NCI-H524 treated with DMSO at 0.1 percent for 48 hours (cell line): ENCODE measurements around the gene FLRT2.
A peak's percentile ranks its signal among the peaks of the same experiment; 100 is the strongest.

Experiments
- DNase-seq: peaks from one replicate; lab custom pipeline; 2025; lab: John Stamatoyannopoulos, UW

FLRT2 gene

GRCh38 chr14:85596562-85596961 lies 66.6 kb downstream of the FLRT2 start:
- DNase-seq = peak; percentile 90

DNA sequence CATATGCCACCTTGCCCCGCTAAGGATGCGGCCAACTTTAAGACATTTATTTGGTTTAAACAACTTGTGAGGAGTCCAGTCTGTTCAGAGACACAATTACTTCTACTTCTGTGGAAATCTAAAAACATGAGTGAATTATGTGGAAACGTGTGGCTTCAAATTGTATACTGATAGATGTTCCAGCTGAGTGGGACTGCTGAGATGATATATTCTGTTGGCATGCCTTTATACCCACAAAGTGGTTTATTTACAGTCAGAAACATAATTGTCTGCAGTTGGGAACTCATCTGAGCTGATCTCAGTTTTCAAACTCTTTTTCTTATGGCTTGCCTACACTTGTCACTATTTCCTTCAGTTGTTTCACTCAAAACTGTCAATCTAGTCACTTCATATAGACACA lies 67.8 kb downstream of the FLRT2 start:
- no peak for DNase-seq

GRCh38 chr14:85599939-85600338 lies 70.0 kb downstream of the FLRT2 start:
- DNase-seq = no peak

DNA sequence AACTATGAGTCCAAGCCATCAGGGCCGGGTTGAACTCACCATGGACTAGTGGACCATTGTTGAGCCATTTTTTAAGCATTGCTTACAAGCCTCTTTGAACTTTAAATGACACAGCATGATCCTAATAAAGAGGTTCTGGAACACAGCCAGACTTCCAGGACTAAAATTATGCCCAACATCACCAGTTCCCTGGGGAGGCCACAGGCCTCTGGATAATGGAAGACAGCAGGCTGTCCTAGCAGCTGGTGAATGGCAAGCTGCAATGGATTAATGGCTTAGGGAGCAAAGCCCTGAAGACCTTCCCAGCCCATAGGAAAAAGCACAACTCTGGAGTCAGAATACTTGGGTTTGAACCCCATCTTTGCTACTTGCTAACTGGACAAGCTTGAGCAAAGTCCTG lies 71.3 kb downstream of the FLRT2 start:
- peak; percentile 98 for DNase-seq

- no peak for DNase-seq
Measured at GRCh38 chr14:85601690-85602089, 71.7 kb downstream of the FLRT2 start.

DNA sequence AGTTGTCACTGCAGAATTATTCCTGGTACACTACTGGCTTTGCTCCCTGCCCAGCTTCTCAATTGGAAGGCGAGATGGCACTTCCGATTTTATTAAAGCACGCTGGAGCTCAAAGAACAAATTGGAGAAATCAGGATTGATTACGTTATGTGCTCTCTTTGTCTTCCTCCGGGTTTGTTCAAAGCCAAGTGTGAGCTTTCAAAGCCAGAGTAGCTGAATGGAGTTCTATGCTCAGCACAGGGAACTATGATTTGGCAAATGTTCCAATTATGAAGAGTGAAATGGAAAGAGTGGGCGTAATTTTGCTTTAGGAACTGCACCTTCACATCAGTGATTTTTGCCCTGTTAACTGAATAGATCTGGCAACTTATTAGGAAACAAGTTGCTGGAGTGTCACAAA lies 72.4 kb downstream of the FLRT2 start:
- DNase-seq = no peak

DNA sequence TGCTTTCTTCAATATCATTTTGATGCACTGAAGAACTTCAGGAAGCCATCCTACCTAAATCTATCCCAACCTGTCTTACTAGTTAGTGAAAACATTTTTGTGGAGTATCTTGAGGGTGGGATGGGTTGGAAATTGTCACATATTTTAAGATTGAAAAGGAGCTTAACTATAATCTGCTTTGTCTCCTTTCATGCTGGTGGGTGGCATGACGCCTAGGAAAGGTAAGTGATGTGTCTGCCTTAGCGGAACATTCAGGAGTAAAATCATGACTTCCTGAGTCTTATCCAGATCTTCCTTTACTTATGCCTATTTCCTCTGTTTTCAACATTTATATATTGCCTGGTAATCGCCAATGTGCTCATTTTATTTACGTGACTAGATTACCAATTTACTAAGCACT lies 74.1 kb downstream of the FLRT2 start:
- DNase-seq = no peak

- DNase-seq = no peak
Measured at GRCh38 chr14:85604714-85605113, 74.8 kb downstream of the FLRT2 start.

GRCh38 chr14:85607651-85608081 lies 77.7 kb downstream of the FLRT2 start:
- DNase-seq = no peak

GRCh38 chr14:85613496-85613895 lies 83.6 kb downstream of the FLRT2 start:
- no peak for DNase-seq

GRCh38 chr14:85616386-85616885 lies 86.5 kb downstream of the FLRT2 start:
- DNase-seq = no peak

DNA sequence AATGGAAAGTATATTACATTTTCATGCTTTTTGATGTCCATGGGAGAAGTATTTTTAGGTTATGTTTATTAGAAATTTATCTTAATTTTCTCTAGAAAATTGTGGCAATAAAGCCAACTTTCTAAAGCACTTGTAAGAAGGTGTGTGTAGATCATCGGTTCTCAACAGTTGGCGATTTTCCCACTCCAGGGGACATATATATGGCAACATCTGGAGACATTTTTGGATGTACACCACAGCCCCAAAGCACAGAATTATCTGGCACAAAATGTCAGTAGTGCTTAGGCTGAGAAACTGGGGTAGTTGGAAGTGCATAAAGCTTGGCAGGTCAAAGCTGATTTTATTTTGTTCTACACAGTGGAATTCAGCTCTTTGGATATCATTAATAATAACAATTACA lies 86.9 kb downstream of the FLRT2 start:
- no peak for DNase-seq

- no peak for DNase-seq
Measured at GRCh38 chr14:85617791-85618190, 87.8 kb downstream of the FLRT2 start.

DNA sequence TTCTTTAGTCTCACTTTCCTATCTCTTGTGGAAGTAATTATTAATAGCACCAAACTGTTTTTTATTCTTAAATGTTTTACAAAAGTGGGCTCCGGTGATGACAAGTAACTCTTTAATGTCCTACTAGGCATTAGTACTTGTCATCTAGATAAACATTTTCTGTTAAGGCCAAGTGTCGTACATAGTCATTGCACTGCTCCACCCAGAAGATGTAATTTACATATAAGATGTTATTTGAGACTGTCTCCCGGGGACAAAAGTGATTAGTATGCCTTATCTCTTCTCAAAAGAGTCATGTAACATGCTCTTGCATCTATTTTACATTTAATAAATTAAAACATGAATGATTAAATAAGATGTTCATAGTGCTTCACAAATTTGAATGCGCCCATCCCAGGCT lies 88.4 kb downstream of the FLRT2 start:
- no peak for DNase-seq

DNA sequence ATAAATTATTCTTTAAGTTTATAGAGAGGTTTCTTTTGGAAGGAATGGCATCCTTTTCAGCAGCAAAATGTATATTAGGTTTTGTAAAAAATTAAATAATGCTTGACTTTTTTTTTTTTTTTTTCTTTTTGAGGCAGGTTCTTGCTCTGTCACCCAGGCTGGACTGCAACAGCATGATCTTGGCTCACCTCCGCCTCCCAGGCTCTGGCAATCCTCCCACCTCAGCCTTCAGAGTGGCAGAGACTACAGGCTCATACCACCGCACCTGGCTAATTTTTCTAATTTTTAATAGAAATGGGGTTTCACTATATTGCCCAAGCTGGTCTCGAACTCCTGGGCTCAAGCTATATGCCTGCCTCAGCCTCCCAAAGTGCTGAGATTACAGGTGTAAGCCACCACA lies 89.0 kb downstream of the FLRT2 start:
- DNase-seq = no peak

DNA sequence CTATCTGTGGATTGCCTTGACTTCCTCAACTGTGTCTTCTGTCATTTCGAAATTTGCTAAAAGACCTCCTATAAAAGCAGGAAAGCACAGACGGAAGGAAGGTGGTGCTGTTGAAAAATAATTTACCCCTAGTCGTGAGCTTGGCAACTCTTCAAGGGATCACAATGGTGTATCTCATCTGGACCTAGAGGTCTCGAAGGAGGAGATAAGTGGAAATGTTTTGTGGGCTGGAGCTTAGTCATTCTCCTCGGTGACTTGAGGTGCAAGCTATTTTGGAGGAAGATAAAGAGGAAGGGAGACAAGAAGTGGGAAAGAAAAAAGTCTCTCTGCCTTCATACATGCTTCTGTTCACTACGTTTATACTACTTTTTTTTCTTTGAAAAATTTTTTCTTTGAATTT lies 89.9 kb downstream of the FLRT2 start:
- DNase-seq = no peak

- DNase-seq = no peak
Measured at GRCh38 chr14:85620947-85621346, 91.0 kb downstream of the FLRT2 start.

- no peak for DNase-seq
Measured at GRCh38 chr14:85622106-85622505, 92.2 kb downstream of the FLRT2 start.

DNA sequence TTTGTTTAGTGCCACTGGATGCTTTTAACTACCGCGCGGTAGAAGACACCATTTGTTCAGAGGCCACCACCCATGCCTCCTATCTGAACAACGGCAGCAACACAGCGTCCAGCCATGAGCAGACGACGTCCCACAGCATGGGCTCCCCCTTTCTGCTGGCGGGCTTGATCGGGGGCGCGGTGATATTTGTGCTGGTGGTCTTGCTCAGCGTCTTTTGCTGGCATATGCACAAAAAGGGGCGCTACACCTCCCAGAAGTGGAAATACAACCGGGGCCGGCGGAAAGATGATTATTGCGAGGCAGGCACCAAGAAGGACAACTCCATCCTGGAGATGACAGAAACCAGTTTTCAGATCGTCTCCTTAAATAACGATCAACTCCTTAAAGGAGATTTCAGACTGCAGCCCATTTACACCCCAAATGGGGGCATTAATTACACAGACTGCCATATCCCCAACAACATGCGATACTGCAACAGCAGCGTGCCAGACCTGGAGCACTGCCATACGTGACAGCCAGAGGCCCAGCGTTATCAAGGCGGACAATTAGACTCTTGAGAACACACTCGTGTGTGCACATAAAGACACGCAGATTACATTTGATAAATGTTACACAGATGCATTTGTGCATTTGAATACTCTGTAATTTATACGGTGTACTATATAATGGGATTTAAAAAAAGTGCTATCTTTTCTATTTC lies 93.2 kb downstream of the FLRT2 start:
- no peak for DNase-seq

DNA sequence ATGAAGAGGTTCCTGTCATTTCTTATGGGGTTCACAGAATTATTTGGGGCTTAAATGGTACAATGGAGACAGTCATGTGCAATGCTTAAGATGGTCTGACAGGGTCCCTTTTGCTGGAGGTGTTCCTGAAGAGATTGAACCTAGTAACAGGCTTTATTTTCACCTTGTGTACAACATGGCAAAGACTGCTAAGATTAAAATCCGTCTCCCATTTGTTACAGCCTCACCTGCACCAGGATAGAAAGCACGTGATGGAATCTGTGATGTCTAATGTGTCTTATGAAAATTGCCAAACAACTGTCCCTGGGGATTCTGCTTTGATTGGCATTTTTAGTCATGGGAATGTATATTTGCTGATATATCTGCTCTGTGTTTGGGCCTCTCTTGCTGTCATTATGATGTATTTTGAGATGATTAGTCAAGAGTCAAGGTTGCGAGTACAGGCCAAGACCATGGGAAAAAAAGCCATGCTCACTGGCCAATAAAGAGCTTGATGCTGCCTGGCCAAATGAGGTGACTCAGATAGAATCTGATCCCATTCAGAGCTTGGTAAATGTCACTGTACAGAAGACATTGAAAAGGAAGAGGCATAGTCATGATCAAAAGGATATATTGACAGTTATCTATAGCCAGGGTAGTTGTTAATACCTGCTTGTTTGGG lies 96.1 kb downstream of the FLRT2 start:
- DNase-seq = no peak

DNA sequence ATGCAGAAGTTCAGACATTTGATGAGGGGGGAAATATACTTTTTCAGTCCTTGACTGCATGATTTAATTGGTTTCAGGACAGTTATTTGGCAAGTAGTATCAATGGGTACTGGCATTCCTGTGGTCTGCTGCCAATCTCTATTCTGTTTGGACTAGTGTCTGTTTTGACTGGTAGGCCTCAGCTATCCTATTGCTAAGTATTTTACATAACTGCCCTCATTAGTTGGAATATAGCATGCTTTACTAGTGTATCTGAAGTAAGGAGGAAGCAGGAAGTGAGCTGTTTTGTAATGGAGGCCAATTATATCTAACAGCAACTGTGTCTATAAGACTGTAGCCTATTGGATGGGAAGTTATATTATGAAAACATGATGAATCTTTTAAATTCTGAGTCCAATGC lies 104.3 kb downstream of the FLRT2 start:
- no peak for DNase-seq

DNA sequence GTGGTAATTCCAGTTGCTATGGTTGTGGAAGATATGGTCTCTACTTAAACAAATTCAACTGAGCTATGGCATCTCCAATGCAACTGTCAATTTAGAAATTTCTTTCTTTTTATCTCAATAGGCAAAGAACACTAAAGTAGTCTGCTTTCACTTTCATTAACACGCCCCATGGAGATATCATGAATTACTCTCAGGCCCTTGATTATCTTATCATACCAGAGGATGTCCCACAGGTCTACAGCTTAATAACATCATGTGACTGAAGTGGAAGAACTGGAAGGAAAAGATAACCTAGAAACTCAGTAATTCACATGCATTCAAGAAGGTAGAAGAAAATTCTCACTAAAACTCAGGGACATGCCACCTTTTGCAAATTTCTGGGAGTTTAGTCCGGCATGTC lies 114.3 kb downstream of the FLRT2 start:
- no peak for DNase-seq

DNA sequence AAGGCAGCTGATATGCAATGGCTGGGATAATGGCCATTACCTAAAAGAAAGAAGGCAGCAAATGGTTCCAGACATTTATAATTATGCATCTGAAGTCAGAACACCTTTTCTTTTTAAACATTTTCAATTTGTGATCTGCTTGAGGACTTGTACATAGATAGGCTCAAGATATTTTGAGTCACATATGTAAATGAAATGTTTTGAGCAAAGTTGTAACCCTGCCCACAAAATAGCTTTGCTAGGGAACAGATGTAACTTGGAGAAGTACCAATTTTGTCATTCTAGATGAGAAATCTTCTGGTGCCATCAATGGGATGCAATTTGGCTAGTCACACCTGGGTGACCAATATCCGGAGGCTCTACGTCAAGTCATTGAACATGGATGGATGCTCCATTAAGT lies 123.1 kb downstream of the FLRT2 start:
- DNase-seq = no peak
